ENCODE measurements around the gene C1QB.

Gene C1QB

GRCh38 chr1:22635436-22635835, 17.6 kb upstream of the C1QB start:
- Histone ChIP-seq H4K20me1 (ENCODE audit: insufficient read depth, low read length, poor library complexity, severe bottlenecking) (no peaks in the 10 kb centered on the region), H3K4me1 (ENCODE audit: insufficient read depth, low read length, poor library complexity, severe bottlenecking) (no peaks in the 10 kb centered on the region)

GRCh38 chr1:22636353-22636752, 16.7 kb upstream of the C1QB start, which contains the start of gene C1QA:
Gene C1QA (plus strand): TSS chr1:22636628. CDS start chr1:22637617, 989 bp downstream.
- no peaks in the 10 kb centered on the region for H3K9me3 ChIP-seq (ENCODE audit: insufficient read depth, low read depth, low read length)

More at GRCh38 chr1:22635436-22635835, 17.6 kb upstream of the C1QB start:
- Histone ChIP-seq H3K4me3 (ENCODE audit: low read length, poor library complexity, severe bottlenecking) (no peak overlapping the region), H3K9me3 (ENCODE audit: insufficient read depth, low read depth, low read length) (no peaks in the 10 kb centered on the region), H2AFZ (ENCODE audit: low read length) (no peak overlapping the region), H3K9ac (ENCODE audit: low read depth, low read length, poor library complexity, severe bottlenecking) (no peak overlapping the region), H3K36me3 (ENCODE audit: insufficient read depth, low read length) (no peaks in the 10 kb centered on the region), H3K4me2 (ENCODE audit: low read depth, low read length, poor library complexity, severe bottlenecking) (no peak overlapping the region), H3K79me2 (ENCODE audit: insufficient read depth, low read length) (no peaks in the 10 kb centered on the region), H3K27me3 (ENCODE audit: insufficient read depth, low read length, poor library complexity, severe bottlenecking) (no peaks in the 10 kb centered on the region), H3F3A (ENCODE audit: low read depth) (no peaks in the 10 kb centered on the region), H3K9me2 (replicated peaks; ENCODE audit: low read depth, low read length) (no peaks in the 10 kb centered on the region)
- no peak for TF ChIP-seq EZH2phosphoT487 (IDR thresholded peaks at IDR 0.05; ENCODE audit: borderline replicate concordance)
- TF ChIP-seq CTCF (conservative IDR thresholded peaks at IDR 0.05; ENCODE audit: low read length), result no peak

GRCh38 chr1:22636927-22637326, 16.1 kb upstream of the C1QB start:
- no peak overlapping the region for H3K4me2 ChIP-seq (ENCODE audit: low read depth, low read length, poor library complexity, severe bottlenecking)
- no peak overlapping the region for H2AFZ ChIP-seq (ENCODE audit: low read length)
- H4K20me1 ChIP-seq (ENCODE audit: insufficient read depth, low read length, poor library complexity, severe bottlenecking), result no peaks in the 10 kb centered on the region
- H3F3A ChIP-seq (ENCODE audit: low read depth), result no peaks in the 10 kb centered on the region
- H3K9me2 ChIP-seq (replicated peaks; ENCODE audit: low read depth, low read length), result no peaks in the 10 kb centered on the region
- no peaks in the 10 kb centered on the region for H3K27me3 ChIP-seq (ENCODE audit: insufficient read depth, low read length, poor library complexity, severe bottlenecking)
- H3K4me1 ChIP-seq (ENCODE audit: insufficient read depth, low read length, poor library complexity, severe bottlenecking), result no peaks in the 10 kb centered on the region
- H3K79me2 ChIP-seq (ENCODE audit: insufficient read depth, low read length), result no peaks in the 10 kb centered on the region
- H3K4me3 ChIP-seq (ENCODE audit: low read length, poor library complexity, severe bottlenecking), result no peak overlapping the region
- TF ChIP-seq EZH2phosphoT487 (IDR thresholded peaks at IDR 0.05; ENCODE audit: borderline replicate concordance), result no peak
- TF ChIP-seq CTCF (conservative IDR thresholded peaks at IDR 0.05; ENCODE audit: low read length), result no peak
- no peak overlapping the region for H3K9ac ChIP-seq (ENCODE audit: low read depth, low read length, poor library complexity, severe bottlenecking)
- H3K9me3 ChIP-seq (ENCODE audit: insufficient read depth, low read depth, low read length), result no peaks in the 10 kb centered on the region
- no peaks in the 10 kb centered on the region for H3K36me3 ChIP-seq (ENCODE audit: insufficient read depth, low read length)

More at GRCh38 chr1:22636353-22636752, 16.7 kb upstream of the C1QB start, which contains the start of gene C1QA:
- Histone ChIP-seq H3K36me3 (ENCODE audit: insufficient read depth, low read length) (no peaks in the 10 kb centered on the region), H4K20me1 (ENCODE audit: insufficient read depth, low read length, poor library complexity, severe bottlenecking) (no peaks in the 10 kb centered on the region), H3K4me3 (ENCODE audit: low read length, poor library complexity, severe bottlenecking) (no peak within 1 kb of the TSS), H3K4me2 (ENCODE audit: low read depth, low read length, poor library complexity, severe bottlenecking) (no peak within 1 kb of the TSS), H3K9me2 (replicated peaks; ENCODE audit: low read depth, low read length) (no peaks in the 10 kb centered on the region), H2AFZ (ENCODE audit: low read length) (no peak within 1 kb of the TSS), H3F3A (ENCODE audit: low read depth) (no peaks in the 10 kb centered on the region), H3K79me2 (ENCODE audit: insufficient read depth, low read length) (no peaks in the 10 kb centered on the region), H3K4me1 (ENCODE audit: insufficient read depth, low read length, poor library complexity, severe bottlenecking) (no peaks in the 10 kb centered on the region), H3K9ac (ENCODE audit: low read depth, low read length, poor library complexity, severe bottlenecking) (no peak within 1 kb of the TSS), H3K27me3 (ENCODE audit: insufficient read depth, low read length, poor library complexity, severe bottlenecking) (no peaks in the 10 kb centered on the region)
- no peak for TF ChIP-seq CTCF (conservative IDR thresholded peaks at IDR 0.05; ENCODE audit: low read length)
- no peak for TF ChIP-seq EZH2phosphoT487 (IDR thresholded peaks at IDR 0.05; ENCODE audit: borderline replicate concordance)
